ENCODE data around the gene CTIF. TPM values are rescaled to one million over a fixed set of nuclear protein-coding genes. Genes with fewer than 3 reads are reported as not detected.

Gene CTIF
- total RNA-seq, 1 experiment from 2014 or later = 23.8 TPM

DNA sequence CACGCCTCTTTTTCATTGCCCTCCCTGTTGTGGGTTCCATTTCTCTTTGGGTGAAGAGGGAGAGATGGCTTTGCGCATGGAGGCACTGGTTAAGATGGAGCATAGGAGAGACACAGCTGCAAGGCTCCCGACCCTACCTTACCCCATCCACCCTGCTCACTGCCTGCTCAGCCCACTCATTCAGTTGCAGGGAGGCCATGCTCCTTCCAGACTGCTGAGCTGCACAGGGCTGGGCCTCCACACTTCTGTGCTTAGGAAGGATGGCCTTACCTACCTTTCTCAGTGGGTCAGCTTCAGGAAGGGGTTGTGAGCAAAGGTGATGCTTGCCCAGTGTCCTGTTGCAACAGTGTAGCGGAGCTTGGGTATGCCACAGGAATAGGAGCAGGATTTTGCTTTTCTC, 127.8 kb downstream of the CTIF start:
- DNase-seq (ENCODE audit: low spot score) = no peak

DNA sequence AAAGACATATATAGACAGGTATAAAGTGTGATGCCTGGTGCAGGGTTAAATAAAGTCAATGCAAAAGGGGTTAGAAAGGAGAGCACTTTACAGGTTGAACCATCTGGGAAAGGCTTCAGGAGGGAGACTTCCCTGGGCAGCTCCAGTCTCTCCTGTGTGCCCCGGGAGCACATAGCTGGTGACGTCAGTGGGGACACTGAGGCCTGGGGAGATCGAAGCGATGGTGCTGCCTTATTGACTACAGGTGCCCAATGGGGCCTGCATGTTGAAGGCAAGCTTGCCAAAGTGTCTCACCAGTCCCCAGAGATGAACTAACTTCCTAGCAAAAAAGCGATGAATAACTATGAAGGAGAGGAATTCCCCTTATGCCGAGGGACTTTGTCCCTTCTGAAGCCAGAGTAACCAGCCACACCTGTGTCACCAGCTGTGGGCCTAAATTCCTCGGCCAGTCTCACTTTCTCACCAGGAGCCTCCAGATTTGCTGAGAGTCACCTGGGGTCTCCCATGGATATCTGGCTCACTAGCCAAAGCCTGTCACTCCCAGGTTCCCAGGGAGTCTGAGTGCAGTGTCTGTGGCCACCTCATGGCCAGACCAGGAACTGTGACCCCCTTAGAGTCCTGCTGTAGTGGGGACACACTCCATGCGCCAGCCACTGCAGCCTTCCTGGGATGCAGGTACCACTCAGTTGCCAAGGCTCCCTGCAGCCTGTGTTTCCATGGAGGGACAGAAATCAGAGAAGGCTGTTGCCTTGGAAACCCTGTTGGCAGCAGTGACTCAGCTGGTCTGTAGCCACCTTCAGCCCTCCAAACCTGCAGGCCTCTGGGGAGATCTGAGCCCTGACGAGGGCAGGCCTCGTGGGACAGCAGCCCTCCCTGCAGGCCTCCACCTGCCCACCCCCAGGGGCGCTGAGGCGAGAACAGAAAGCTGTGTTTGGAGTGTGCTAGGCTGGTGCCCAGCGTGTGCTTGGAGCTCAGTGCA, 128.7 kb downstream of the CTIF start:
- peak; percentile 8 for DNase-seq (ENCODE audit: low spot score)

DNA sequence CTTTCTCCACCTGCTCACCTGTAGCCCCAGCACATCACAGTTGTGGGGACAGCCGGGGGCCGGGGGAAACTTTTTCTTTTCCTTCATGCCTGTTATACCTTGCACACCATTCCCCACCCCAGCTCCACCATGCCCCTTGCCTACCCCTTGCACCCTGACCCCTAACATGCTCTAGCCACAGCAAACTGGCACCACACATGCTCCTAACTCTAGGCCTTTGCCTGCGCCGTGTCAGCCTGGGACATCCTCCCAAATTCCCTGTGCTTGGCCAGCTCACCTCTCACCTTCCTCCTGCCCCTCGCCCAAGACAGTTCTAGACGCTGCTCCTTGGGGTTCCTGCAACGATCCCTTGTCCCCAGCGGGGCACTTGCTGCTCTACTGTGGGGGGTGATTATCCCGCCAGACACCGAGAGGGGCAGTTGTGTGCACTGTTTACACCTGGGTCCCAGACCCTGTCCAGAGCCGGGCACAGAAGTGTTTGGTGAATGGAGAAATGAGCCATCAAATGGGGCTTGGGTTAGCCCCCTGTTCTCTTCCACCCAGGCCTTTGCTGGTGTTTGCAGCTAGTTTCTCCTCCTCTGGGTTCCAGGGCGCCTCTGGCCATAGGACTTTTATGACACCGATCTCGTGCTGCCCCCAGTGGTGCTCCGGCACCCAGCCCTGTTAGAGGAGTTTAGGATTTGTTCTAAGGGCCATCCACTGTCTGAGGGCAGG, 129.8 kb downstream of the CTIF start:
- DNase-seq (ENCODE audit: low spot score) = no peak

DNA sequence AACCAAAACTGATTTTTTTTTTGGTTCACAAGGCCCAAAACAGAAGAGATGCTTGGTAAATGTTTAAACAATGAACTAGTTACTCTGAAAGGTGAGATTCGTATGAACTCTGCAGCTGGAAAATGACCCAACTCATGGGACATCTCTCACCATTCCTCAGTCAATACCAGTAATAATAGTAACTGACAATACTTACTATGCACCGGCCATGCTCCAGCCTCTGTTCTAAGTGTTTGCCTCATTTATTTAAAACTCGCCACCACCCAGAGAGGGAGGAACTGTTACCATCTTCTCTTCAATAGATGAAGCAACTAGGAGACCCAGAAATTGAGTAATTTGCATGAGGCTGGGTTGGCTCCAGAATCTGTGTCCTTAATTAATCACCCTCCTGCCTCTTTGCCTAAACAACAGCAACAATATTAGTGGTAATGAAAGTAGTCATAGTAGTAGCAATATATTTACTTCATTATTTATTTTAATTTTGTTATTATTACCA, 130.4 kb downstream of the CTIF start:
- DNase-seq (ENCODE audit: low spot score) = no peak

DNA sequence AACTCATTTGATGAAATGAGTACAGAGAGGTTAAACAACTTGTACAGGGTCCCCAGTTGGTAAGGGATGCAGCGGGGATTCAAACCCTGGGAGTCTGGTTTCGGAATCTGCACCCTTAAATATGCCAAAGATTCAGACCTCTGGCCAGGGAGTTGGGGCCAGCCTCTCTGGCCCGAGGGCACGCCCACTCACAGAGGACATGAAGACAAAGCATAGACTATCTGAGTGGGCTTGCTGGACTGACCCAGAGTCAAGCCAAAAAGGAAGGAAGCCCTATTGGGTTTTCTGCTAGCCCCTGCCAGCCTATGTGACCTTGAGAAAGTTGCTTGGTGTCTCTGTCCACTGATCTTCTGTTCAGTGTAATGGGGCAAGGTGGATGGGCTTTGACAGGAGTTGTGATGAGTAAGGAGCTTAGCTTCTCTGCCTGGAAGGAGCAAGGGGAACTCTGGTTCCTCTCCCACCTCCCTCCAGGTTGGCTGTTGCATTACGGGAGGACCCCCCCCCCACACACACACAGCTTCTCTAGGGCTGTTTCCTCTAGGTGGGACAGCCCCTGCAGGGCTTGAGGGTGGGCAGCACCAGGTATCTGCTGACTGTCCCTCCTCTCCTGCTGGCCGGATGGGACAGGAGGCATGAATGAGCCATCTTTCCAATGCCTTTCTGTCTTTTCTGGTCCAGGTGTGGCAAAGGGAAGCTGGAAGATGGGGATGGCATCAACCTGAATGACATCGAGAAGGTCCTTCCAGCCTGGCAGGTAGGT, 131.3 kb downstream of the CTIF start:
- DNase-seq (ENCODE audit: low spot score) = no peak

DNA sequence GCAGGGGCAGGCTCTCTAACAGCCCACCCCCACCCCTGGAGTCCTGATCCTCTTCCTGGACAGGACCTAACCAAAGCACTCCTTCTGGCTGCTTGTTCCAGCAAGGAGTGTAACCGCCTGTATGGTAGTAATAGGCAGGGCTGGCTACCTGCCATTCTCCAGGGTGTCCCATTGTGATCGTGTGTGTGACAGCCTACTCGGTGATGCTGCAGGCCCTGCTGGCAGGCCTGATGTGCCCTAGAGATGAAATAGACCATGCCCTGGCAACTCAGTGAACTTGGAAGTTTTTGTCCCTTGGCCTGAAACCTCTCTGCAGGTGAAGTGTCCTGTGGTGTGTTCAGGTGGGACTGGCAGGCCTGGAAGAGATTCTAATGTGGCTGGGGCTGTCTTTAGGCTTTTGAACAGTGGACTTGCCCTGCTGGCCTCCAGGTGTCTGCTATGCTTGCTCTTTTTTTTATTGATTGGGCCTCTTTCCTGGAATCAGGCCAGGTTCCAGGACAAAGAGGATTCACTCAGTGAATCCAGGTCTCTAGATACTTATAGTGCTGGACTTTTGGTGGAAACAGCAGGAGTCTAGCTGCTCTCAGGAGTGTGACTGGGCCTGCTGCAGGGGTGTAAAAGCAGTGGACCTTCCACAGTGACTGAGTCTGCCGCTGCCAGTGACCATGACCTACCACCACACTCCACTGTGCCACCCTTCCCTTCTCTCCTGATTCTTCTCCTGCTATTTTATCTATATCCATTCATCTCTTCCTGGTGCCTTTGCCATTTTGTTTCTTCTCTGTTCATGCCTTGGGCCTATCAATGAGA, 132.1 kb downstream of the CTIF start:
- DNase-seq (ENCODE audit: low spot score) = no peak

DNA sequence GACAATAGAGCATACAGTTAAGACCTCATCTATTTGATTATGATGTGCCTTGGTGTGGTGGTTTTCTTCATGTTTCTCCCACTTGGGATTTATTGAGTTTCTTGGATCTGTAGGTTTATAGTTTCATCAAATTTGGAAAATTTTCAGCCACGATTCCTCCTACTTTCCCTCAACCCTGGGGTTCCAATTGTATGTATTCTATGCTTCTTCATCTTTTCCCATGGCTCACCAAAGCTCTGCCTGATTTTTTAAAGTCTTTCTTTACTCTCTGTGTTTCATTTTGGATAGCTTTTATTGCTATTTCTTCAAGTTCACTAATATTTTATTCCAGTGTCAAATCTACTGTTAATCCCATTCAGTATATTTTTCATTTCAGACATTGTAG, 132.7 kb downstream of the CTIF start:
- DNase-seq (ENCODE audit: low spot score) = no peak

DNA sequence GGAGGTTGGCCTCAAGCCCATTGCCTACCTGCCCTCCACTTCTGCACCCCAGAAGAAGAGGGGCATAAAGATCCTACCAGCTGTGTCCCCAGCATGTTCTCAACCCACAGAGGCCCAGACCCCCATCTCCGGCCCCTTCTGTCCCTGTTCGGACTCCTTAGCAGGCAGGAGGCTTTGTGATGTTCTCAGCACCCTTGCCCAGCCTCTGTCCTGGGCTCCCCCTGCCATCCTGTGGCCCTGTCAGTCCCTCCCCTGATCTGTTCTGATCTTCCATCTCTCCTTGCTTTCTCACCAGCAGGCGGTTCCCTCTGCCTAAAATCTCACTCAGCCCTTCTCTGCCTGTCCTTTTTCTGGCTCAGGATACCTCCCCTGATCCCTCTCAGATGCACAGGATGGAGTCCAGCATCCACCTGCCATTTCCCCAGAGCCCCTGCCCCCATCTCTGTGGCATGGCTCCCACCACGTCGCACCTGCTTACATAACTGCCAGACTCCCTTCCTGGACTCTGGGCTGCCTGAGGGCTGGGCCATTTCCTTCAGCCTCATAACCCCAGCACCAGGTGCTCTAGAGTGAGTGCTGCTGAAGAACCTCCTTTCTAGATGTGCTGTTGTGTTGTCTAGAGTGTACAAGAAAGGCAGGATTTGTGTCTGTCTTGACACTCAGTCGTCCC, 134.0 kb downstream of the CTIF start:
- no peak for DNase-seq (ENCODE audit: low spot score)

DNA sequence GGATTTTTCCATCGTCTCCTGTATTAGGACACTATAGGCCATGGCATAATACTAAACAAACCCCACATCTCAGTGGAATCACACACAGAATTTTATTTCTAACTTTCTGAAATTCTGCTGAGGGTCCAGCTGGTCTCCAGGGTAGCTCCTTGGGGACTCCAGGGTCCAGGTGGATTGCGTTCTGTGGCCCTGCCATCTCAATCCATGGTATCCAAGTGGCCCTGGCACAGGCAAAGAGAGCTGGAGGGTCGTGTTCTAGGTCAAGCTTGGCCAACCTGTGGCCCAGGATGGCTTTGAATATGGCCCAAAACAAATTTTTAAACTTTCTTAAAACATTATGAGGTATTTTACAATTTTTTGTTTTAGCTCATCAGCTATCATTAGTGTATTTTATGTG, 134.6 kb downstream of the CTIF start:
- no peak for DNase-seq (ENCODE audit: low spot score)

DNA sequence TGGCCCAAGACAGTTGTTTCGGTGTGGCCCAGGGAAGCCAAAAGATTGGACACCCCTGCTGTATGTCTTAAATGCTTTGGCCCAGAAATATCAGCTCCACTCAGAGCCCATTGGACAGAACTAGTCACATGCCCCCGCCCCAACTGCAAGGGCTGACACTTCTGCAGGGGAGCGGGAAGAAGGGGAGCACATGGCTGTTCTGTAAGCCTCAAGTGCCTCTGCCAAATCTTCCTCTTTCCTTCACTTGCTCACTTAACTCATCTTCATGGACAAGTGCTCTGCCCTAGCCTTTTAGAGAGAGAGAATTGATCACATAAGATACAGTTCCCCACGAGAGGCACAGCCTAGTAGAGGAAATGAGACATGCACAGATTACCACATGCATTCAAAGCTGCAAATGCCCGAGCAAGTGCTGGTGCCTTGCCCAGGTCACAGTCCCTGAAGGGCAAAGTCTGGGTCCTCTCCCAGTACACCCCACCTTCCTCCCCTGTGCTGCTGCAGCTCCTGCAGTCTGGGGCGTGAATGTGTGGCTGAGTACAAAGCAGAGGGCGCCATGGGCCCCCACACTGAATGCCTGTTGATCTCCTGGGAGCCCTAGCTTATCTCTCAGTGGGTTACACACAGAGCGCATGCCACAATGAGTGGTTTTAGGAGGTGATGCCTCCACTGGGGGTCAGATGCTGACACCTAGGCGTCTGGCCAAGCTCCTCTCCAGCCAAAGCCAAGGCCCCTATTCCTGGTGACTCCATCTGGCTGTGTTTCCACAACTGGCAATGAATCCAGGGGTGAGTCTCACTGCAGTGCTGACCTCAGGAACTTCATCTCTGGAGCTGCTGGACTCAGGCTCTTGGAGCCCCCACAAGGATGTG, 135.3 kb downstream of the CTIF start:
- DNase-seq (ENCODE audit: low spot score) = no peak

DNA sequence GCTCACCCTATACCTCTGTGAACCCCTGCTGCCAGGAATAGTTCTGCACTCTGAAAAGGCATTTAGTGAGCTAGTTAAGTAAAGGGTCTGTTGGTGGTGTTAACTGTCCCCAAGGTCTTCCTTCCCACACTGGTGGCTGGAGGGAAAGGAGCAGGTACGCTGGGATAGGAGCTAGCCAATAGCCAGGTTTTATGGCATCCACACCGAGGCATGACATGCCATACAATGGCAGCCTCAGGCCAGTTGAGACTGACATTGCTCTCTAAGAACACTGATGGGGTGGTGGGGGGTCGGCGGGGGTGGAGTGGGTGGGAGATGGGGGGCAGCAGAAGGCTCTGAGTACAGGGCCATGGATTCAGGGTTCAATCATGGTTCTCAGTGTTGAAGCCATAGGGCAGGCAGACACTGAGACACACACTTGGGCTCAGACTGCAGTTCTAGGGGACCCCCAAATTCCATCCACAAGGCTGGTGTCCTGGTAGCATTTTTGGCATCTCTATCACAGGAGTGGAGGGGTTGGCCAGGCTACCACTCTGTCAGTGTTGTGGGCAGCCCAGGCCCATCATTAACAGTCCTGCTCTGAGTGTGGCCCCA, 136.0 kb downstream of the CTIF start:
- DNase-seq (ENCODE audit: low spot score) = no peak

DNA sequence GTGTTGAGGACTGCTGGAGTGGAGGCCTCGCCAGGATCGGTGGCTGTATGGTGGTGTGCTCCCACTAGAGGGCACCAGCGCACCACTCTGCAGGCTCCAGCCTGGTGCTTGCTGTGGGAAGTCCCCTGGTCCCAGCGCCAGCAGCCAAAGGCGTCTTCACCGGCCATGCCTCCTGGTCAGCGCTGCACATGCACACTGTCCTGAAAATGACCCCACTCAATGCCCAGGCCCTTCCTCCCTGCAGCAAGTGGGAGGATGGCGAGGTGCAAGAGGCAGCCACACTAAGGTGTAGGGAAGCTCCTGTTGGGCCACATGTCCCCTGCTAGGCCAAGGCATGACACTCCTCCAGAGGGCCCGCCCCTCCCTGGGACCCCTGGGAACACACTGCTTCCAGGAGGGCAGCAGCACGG, 136.5 kb downstream of the CTIF start:
- DNase-seq (ENCODE audit: low spot score) = peak; percentile 73

DNA sequence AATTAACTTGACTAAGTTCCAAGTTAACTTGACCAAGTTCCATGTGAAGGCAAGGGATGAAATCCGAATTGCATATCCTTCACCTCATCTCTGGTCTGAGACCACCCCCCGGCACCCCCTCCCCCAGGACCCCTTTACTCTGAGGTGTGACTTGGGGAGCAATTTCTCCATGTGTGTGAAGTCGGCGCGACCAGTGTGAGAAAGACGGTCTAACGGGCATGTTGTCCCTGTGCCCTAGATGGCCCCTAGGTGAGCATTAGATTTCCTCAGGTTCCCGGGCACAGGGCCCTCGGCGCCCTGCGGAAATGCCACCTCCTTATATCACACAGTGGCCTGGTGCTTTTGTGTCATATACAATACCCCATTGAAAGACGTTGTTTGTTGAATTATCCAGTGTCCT, 137.1 kb downstream of the CTIF start:
- no peak for DNase-seq (ENCODE audit: low spot score)

DNA sequence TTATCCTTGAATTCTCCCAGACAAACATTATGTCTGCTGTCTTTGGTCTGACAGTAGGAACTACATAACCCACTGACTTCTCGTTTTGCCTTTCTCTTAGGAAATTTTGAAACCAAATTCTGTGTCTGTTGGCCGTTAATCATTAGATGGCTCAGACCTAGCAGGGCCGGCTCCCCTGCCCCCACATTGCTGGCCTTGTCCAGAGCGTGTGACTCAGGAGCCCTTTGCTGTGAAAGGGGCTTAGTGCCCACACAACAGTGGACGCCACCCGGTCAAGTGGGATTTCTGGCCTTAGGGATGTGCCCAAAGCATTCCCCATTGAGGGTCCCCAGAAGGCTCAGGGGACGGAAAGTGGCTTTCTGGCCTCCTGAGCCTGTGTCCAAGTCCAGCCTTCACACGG, 137.5 kb downstream of the CTIF start:
- DNase-seq (ENCODE audit: low spot score) = no peak

DNA sequence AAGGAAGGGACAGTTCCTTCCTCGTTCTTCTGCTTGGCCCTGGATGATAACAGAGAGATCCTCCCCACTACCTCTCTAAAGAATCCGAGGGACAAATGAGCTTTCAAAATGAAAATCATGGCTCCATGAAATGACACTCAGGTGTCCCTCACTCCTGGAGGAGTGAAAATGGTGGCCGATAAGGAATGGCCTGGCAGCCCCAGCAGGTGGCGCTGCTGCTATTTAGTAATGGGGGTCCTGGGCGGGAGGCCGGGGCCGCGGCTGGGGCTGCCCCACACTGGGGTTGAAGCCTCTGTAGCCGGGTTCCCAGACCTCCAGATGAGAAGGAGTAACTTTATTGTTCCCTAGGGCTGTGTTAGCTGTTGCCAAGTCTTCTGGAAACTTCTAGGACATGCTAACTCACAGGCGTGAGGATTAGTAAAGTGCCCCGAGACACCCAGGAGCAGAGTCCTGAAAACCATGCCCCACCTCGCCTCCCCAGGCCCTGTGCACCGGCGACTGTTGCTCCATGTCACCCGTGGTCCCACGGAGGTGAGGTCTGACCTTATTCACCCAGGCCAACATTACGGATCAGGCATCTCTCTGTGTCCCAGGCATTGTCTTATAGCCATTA, 138.0 kb downstream of the CTIF start:
- peak; percentile 18 for DNase-seq (ENCODE audit: low spot score)

DNA sequence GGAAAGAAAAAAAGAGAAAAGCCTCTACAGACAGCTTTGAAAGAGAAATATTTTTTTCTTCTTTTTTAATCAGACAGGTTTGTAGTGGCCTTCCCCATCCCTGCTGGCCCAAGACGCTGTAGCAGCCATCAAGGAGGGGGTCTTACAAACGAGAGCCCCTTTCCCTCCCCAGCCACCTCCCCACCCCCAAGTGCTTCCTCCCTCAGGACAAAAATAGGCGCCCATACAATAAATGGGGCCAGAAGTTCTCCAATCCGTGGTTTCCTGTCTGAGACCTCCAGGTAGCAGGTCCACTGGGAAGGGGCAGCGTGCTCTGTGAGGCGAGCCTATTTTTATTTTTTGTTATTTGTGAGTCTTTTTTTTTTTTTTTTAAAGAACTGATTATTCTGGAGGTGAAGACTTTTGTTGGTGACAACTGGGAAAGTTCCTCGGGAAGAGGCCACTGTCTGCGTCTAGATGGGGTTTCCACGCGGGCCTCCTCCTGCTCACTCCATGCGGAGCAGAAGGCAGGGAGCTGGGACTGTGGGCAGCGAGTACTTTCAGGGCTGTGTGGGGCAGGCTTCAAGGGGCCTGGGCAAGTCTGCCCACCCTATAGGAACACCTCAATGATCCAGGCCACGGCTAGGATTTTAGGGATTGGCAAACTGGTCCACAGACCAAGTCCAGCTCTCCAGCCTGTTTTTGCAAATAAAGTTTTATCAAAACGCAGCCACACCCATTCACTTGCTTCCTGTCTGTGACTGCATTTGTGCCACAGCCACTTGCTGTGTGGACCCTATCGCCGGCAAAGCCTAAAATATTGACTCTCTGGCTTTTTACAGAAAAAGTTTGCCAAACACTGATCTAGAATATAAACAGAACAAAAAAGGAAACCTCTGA, 139.6 kb downstream of the CTIF start:
- no peak for DNase-seq (ENCODE audit: low spot score)

DNA sequence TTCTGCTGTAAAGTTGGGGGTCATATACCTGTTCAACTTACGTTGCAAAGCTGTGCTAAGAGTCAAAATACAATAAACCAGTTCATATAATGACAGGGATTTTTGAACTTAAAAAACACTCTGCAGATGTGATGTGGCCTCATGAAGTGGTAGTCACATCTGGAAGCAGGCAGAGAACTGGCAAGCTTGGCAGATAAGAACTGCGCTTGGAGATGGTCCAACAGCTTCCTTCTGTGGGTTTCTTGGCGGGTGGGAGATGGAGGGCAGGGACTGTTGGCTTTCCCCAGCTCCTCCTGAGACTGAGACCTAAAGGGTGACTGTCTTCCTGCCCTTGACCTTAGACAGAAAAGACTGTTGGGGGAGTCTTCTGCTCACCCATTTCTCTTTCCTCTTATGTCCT, 140.4 kb downstream of the CTIF start:
- DNase-seq (ENCODE audit: low spot score) = no peak
